Suprapubic skin (tissue), 4 donors: ENCODE data around the gene VPS13C. TPM values are rescaled to one million over a fixed set of nuclear protein-coding genes. Genes with fewer than 3 reads are reported as not detected.

Experiments
- DNase-seq, 2 donors: peaks; one replicate each; pipeline ENCODE4 v3.0.0-alpha.2; 2019; ENCODE audit warnings: low spot score in 2 of 2
- H3K27ac ChIP-seq: fragments of 200-600 bp; sonication (generic); one replicate; pipeline ENCODE4 v1.5.1; 2019
- H3K27me3 ChIP-seq: fragments of 200-600 bp; sonication (generic); one replicate; pipeline ENCODE4 v1.5.1; 2019
- H3K36me3 ChIP-seq: fragments of 200-600 bp; sonication (generic); one replicate; pipeline ENCODE4 v1.5.1; 2019
- H3K4me1 ChIP-seq: fragments of 200-600 bp; sonication (generic); one replicate; pipeline ENCODE4 v1.5.1; 2019
- H3K4me3 ChIP-seq: fragments of 200-600 bp; sonication (generic); one replicate; pipeline ENCODE4 v1.5.1; 2019; ENCODE audit warnings: mild to moderate bottlenecking
- H3K9me3 ChIP-seq: fragments of 200-600 bp; sonication (generic); one replicate; pipeline ENCODE4 v1.5.1; 2019
- CTCF ChIP-seq, 2 donors: fragments of 200-600 bp in 1 of 2; fragments of 450-650 bp in 1 of 2; sonication (generic) in 1 of 2; IDR thresholded peaks; one replicate each; pipeline ENCODE4 v1.5.1; 2016 to 2019; ENCODE audit warnings: antibody characterized with exemption in 2 of 2, mild to moderate bottlenecking in 1 of 2, moderate library complexity in 1 of 2
- EP300 ChIP-seq: sonication (generic); formaldehyde crosslinking; IDR thresholded peaks from one replicate; pipeline ENCODE4 v1.6.1; 2017; ENCODE audit warnings: antibody characterized with exemption
- POLR2A ChIP-seq, 2 donors: fragments of 450-650 bp; IDR thresholded peaks; one replicate each; pipeline ENCODE4 v1.6.1; 2017; ENCODE audit warnings: antibody characterized with exemption in 2 of 2, mild to moderate bottlenecking in 2 of 2, moderate library complexity in 2 of 2
- POLR2AphosphoS5 ChIP-seq, 3 donors: sonication (generic); formaldehyde crosslinking; IDR thresholded peaks; one replicate each; pipeline ENCODE4 v1.6.1; 2017; ENCODE audit warnings: antibody characterized with exemption in 3 of 3
- WGBS: methylation state at CpG from one replicate; pipeline ENCODE4 v1.1.5; 2018; 5-methylcytosine and 5-hydroxymethylcytosine counted together
- total RNA-seq, 4 donors: library from RNA; depleted of rRNA; stranded (reverse); fragments of >200 nt; gene quantifications; one replicate each; pipeline ENCODE4 v1.1.0, GENCODE V29; 2016

Gene VPS13C
- total RNA-seq, 4 donors from 2014 or later, result 30.4 to 74.3 (median 42.8) TPM

- no peak overlapping the region for H3K4me3 ChIP-seq
- H3K27me3 ChIP-seq, result peaks cover 3% of the 10 kb centered on the region
- no peak for DNase-seq
- H3K36me3 ChIP-seq, result no peaks in the 10 kb centered on the region
- WGBS, result 82% methylated on average over 9 of the region's 10 CpGs
- H3K9me3 ChIP-seq, result no peaks in the 10 kb centered on the region
- peaks cover 5% of the 10 kb centered on the region for H3K4me1 ChIP-seq
- TF ChIP-seq POLR2A (IDR thresholded peaks at IDR 0.05) (no peak), EP300 (no peak), CTCF (IDR thresholded peaks at IDR 0.05) (no peak), POLR2AphosphoS5 (IDR thresholded peaks at IDR 0.05) (no peak)
- no peak overlapping the region for H3K27ac ChIP-seq
Measured at GRCh38 chr15:61831505-61831921, 228.7 kb downstream of the VPS13C start.

DNA sequence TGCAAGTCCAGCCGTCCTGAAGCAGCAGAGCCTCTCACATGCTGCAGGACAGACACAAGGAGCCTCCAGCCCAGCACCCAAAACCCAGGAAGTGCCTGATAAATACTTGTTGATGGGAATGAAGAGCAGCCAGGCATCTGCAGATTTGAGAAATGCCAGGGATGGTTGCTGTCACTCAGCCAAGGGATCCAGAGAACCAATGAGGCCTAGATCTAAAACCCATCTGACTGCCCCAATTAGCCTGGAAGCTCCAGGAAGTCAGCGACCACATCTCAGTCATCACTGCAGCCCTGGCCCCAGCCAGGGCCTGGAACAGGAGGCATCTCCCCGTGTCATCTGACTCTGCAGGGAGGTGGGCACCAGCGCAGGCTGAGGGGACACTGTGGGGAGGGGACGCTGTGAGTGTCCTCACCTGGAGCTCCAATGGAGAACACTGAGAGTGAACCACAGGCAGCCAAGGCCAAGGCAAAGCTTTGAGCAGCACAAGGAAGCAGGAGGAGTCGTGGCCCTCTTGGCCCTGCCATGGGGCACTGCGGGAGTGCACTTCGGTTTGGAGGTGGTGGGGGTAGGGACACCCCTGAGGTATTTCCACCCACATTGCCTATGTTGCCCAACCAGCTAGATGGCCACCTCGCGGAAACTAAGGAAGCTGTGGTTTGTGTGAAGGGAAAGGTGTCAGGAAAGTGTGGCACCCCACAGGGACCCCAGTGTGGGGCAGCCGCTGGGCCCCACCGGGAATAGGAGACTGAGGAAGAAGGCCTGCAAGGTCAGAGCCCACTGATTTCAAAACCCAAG lies 229.5 kb downstream of the VPS13C start:
- no peak overlapping the region for H3K4me3 ChIP-seq
- no peak overlapping the region for H3K27ac ChIP-seq
- no peaks in the 10 kb centered on the region for H3K9me3 ChIP-seq
- no peak for DNase-seq
- H3K36me3 ChIP-seq, result no peaks in the 10 kb centered on the region
- 98% methylated on average over 6 of the region's 12 CpGs for WGBS
- TF ChIP-seq CTCF (IDR thresholded peaks at IDR 0.05), result no peak
- no peak for TF ChIP-seq EP300
- TF ChIP-seq POLR2A (IDR thresholded peaks at IDR 0.05), result no peak
- no peak for TF ChIP-seq POLR2AphosphoS5 (IDR thresholded peaks at IDR 0.05)
- H3K27me3 ChIP-seq, result peaks cover 3% of the 10 kb centered on the region
- peaks cover 5% of the 10 kb centered on the region for H3K4me1 ChIP-seq

DNA sequence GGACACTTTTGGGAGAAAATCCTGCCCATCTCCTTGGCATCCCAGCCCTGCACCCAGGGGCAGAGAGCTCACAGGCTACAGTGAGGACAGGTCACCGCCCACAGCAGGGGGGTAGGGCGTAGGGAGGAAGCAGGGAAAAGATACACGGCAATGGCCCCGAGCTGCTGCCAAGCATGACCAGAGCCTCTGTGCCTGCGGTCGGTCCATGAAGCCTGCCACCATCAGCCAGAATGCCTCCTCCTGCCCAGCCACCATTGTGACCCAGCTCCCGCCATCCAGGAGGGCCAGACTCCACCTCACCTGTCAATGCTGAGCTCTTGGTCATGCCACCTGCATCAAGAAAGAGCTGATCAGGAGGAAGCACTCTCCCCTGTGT lies 230.7 kb downstream of the VPS13C start:
- Histone ChIP-seq H3K27ac (no peak overlapping the region), H3K4me3 (no peak overlapping the region), H3K27me3 (no peaks in the 10 kb centered on the region), H3K4me1 (no peaks in the 10 kb centered on the region), H3K36me3 (no peaks in the 10 kb centered on the region), H3K9me3 (no peaks in the 10 kb centered on the region)
- WGBS, result 67% methylated on average over 7 of the region's 7 CpGs
- DNase-seq, result no peak
- no peak for TF ChIP-seq POLR2A (IDR thresholded peaks at IDR 0.05)
- TF ChIP-seq EP300, result no peak
- no peak for TF ChIP-seq CTCF (IDR thresholded peaks at IDR 0.05)
- TF ChIP-seq POLR2AphosphoS5 (IDR thresholded peaks at IDR 0.05), result no peak

GRCh38 chr15:61828860-61829513 lies 231.3 kb downstream of the VPS13C start:
- no peak for TF ChIP-seq EP300
- no peak for TF ChIP-seq POLR2AphosphoS5 (IDR thresholded peaks at IDR 0.05)
- TF ChIP-seq CTCF (IDR thresholded peaks at IDR 0.05), result no peak
- TF ChIP-seq POLR2A (IDR thresholded peaks at IDR 0.05), result no peak
- H3K4me1 ChIP-seq, result no peaks in the 10 kb centered on the region
- H3K36me3 ChIP-seq, result no peaks in the 10 kb centered on the region
- no peaks in the 10 kb centered on the region for H3K9me3 ChIP-seq
- no peak for DNase-seq
- 79% methylated on average over 6 of the region's 6 CpGs for WGBS
- H3K4me3 ChIP-seq, result no peak overlapping the region
- no peak overlapping the region for H3K27ac ChIP-seq
- no peaks in the 10 kb centered on the region for H3K27me3 ChIP-seq

DNA sequence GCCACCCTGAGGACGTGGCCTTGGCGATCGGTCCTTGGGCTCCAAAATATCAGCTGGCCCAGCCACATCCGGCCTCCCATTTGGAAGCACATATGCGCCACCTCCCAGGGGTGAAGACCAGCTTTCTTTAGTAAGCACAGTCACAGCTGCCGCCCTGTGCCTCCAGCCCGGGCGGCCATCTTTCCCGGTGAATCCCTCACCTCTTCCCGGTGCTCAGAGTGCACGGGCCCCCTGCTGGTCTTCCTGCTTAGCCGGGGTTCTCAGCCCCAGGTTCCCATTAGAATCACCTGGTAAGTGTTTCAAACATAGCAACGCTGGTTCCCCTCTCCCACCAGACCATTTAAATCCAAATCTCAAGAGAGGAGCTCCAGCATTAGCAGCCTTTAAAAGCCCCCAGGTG lies 232.2 kb downstream of the VPS13C start:
- TF ChIP-seq POLR2A (IDR thresholded peaks at IDR 0.05) (no peak), CTCF (IDR thresholded peaks at IDR 0.05) (no peak), EP300 (no peak), POLR2AphosphoS5 (IDR thresholded peaks at IDR 0.05) (no peak)
- WGBS, result 92% methylated on average over 13 of the region's 13 CpGs
- no peak overlapping the region for H3K4me3 ChIP-seq
- no peaks in the 10 kb centered on the region for H3K4me1 ChIP-seq
- H3K36me3 ChIP-seq, result no peaks in the 10 kb centered on the region
- no peaks in the 10 kb centered on the region for H3K9me3 ChIP-seq
- no peak overlapping the region for H3K27ac ChIP-seq
- H3K27me3 ChIP-seq, result no peaks in the 10 kb centered on the region
- DNase-seq, result no peak
